Measurements from ENCODE around the gene CHAD.

Gene CHAD

GRCh38 chr17:50457621-50458020 lies 11.1 kb downstream of the CHAD start:
- Histone ChIP-seq H3K4me2 (ENCODE audit: low read length) (no peak overlapping the region), H3K9ac (ENCODE audit: low read length) (no peak overlapping the region), H3K4ac (ENCODE audit: low read depth, low read length) (no peak overlapping the region), H2BK5ac (ENCODE audit: low read length) (no peak overlapping the region), H4K5ac (ENCODE audit: low read length) (no peak overlapping the region), H2BK120ac (ENCODE audit: low read depth, low read length) (no peak overlapping the region), H3K79me1 (ENCODE audit: low read length) (no peaks in the 10 kb centered on the region), H3K79me2 (ENCODE audit: control insufficient read depth, insufficient read depth, low read length) (no peaks in the 10 kb centered on the region), H4K8ac (ENCODE audit: low read depth, low read length) (no peak overlapping the region), H3K36me3 (ENCODE audit: control insufficient read depth, insufficient read depth, low read length) (no peaks in the 10 kb centered on the region), H3K27ac (ENCODE audit: low read depth, low read length) (no peak overlapping the region), H2BK15ac (replicated peaks; ENCODE audit: low read depth) (no peak overlapping the region), H3K56ac (ENCODE audit: low read length) (no peak overlapping the region), H2AK5ac (ENCODE audit: low read length) (no peak overlapping the region), H3K27me3 (ENCODE audit: insufficient read depth, low read length, poor library complexity) (no peaks in the 10 kb centered on the region), H3K4me1 (ENCODE audit: control insufficient read depth, low read depth, low read length) (no peaks in the 10 kb centered on the region), H3K4me3 (ENCODE audit: low read length) (no peak overlapping the region), H3K18ac (ENCODE audit: low read length) (no peak overlapping the region), H3K23ac (ENCODE audit: low read length) (no peak overlapping the region)
- DNase-seq = no peak
- WGBS (ENCODE audit: extremely low coverage, insufficient coverage, low lambda C conversion rate) = no CpG with 5 or more reads among the region's 4 CpGs

- H2AK5ac ChIP-seq (ENCODE audit: low read length) = no peak overlapping the region
- H3K36me3 ChIP-seq (ENCODE audit: control insufficient read depth, insufficient read depth, low read length) = no peaks in the 10 kb centered on the region
- H2BK15ac ChIP-seq (replicated peaks; ENCODE audit: low read depth) = no peak overlapping the region
- no peak overlapping the region for H4K5ac ChIP-seq (ENCODE audit: low read length)
- no peaks in the 10 kb centered on the region for H3K4me1 ChIP-seq (ENCODE audit: control insufficient read depth, low read depth, low read length)
- no peaks in the 10 kb centered on the region for H3K79me1 ChIP-seq (ENCODE audit: low read length)
- no peak overlapping the region for H4K8ac ChIP-seq (ENCODE audit: low read depth, low read length)
- no peak overlapping the region for H3K4me3 ChIP-seq (ENCODE audit: low read length)
- WGBS (ENCODE audit: extremely low coverage, insufficient coverage, low lambda C conversion rate) = no CpG with 5 or more reads among the region's 3 CpGs
- no peak overlapping the region for H3K4me2 ChIP-seq (ENCODE audit: low read length)
- no peaks in the 10 kb centered on the region for H3K27me3 ChIP-seq (ENCODE audit: insufficient read depth, low read length, poor library complexity)
- H2BK120ac ChIP-seq (ENCODE audit: low read depth, low read length) = no peak overlapping the region
- no peak overlapping the region for H3K27ac ChIP-seq (ENCODE audit: low read depth, low read length)
- no peak for DNase-seq
- no peak overlapping the region for H3K18ac ChIP-seq (ENCODE audit: low read length)
- no peak overlapping the region for H3K9ac ChIP-seq (ENCODE audit: low read length)
- H3K56ac ChIP-seq (ENCODE audit: low read length) = no peak overlapping the region
- no peak overlapping the region for H3K4ac ChIP-seq (ENCODE audit: low read depth, low read length)
- no peak overlapping the region for H2BK5ac ChIP-seq (ENCODE audit: low read length)
- H3K23ac ChIP-seq (ENCODE audit: low read length) = no peak overlapping the region
- no peaks in the 10 kb centered on the region for H3K79me2 ChIP-seq (ENCODE audit: control insufficient read depth, insufficient read depth, low read length)
Measured at GRCh38 chr17:50453901-50454300, 14.8 kb downstream of the CHAD start.

GRCh38 chr17:50452630-50453300 lies 15.9 kb downstream of the CHAD start:
- no peak overlapping the region for H3K4ac ChIP-seq (ENCODE audit: low read depth, low read length)
- H4K5ac ChIP-seq (ENCODE audit: low read length) = no peak overlapping the region
- no peak overlapping the region for H3K27ac ChIP-seq (ENCODE audit: low read depth, low read length)
- H3K27me3 ChIP-seq (ENCODE audit: insufficient read depth, low read length, poor library complexity) = no peaks in the 10 kb centered on the region
- H3K18ac ChIP-seq (ENCODE audit: low read length) = no peak overlapping the region
- no peak overlapping the region for H3K23ac ChIP-seq (ENCODE audit: low read length)
- H3K79me2 ChIP-seq (ENCODE audit: control insufficient read depth, insufficient read depth, low read length) = no peaks in the 10 kb centered on the region
- DNase-seq = no peak
- no peaks in the 10 kb centered on the region for H3K79me1 ChIP-seq (ENCODE audit: low read length)
- WGBS (ENCODE audit: extremely low coverage, insufficient coverage, low lambda C conversion rate) = no CpG with 5 or more reads among the region's 10 CpGs
- H3K36me3 ChIP-seq (ENCODE audit: control insufficient read depth, insufficient read depth, low read length) = no peaks in the 10 kb centered on the region
- no peak overlapping the region for H4K8ac ChIP-seq (ENCODE audit: low read depth, low read length)
- no peak overlapping the region for H2AK5ac ChIP-seq (ENCODE audit: low read length)
- no peak overlapping the region for H2BK120ac ChIP-seq (ENCODE audit: low read depth, low read length)
- H2BK15ac ChIP-seq (replicated peaks; ENCODE audit: low read depth) = no peak overlapping the region
- no peak overlapping the region for H3K4me3 ChIP-seq (ENCODE audit: low read length)
- H3K4me2 ChIP-seq (ENCODE audit: low read length) = no peak overlapping the region
- no peaks in the 10 kb centered on the region for H3K4me1 ChIP-seq (ENCODE audit: control insufficient read depth, low read depth, low read length)
- H2BK5ac ChIP-seq (ENCODE audit: low read length) = no peak overlapping the region
- H3K9ac ChIP-seq (ENCODE audit: low read length) = no peak overlapping the region
- no peak overlapping the region for H3K56ac ChIP-seq (ENCODE audit: low read length)

GRCh38 chr17:50451943-50452629 lies 16.6 kb downstream of the CHAD start:
- Histone ChIP-seq H3K36me3 (ENCODE audit: control insufficient read depth, insufficient read depth, low read length) (no peaks in the 10 kb centered on the region), H3K4ac (ENCODE audit: low read depth, low read length) (no peak overlapping the region), H3K79me1 (ENCODE audit: low read length) (no peaks in the 10 kb centered on the region), H3K4me3 (ENCODE audit: low read length) (no peak overlapping the region), H2BK120ac (ENCODE audit: low read depth, low read length) (no peak overlapping the region), H3K27me3 (ENCODE audit: insufficient read depth, low read length, poor library complexity) (no peaks in the 10 kb centered on the region), H2BK5ac (ENCODE audit: low read length) (no peak overlapping the region), H2AK5ac (ENCODE audit: low read length) (no peak overlapping the region), H3K9ac (ENCODE audit: low read length) (no peak overlapping the region), H3K23ac (ENCODE audit: low read length) (no peak overlapping the region), H3K79me2 (ENCODE audit: control insufficient read depth, insufficient read depth, low read length) (no peaks in the 10 kb centered on the region), H3K4me2 (ENCODE audit: low read length) (no peak overlapping the region), H3K56ac (ENCODE audit: low read length) (no peak overlapping the region), H3K27ac (ENCODE audit: low read depth, low read length) (no peak overlapping the region), H4K5ac (ENCODE audit: low read length) (no peak overlapping the region), H4K8ac (ENCODE audit: low read depth, low read length) (no peak overlapping the region), H2BK15ac (replicated peaks; ENCODE audit: low read depth) (no peak overlapping the region), H3K4me1 (ENCODE audit: control insufficient read depth, low read depth, low read length) (no peaks in the 10 kb centered on the region), H3K18ac (ENCODE audit: low read length) (no peak overlapping the region)
- no peak for DNase-seq
- no CpG with 5 or more reads among the region's 7 CpGs for WGBS (ENCODE audit: extremely low coverage, insufficient coverage, low lambda C conversion rate)

- Histone ChIP-seq H2BK120ac (ENCODE audit: low read depth, low read length) (no peak overlapping the region), H3K4me1 (ENCODE audit: control insufficient read depth, low read depth, low read length) (no peaks in the 10 kb centered on the region), H2AK5ac (ENCODE audit: low read length) (no peak overlapping the region), H3K23ac (ENCODE audit: low read length) (no peak overlapping the region), H2BK5ac (ENCODE audit: low read length) (no peak overlapping the region), H3K36me3 (ENCODE audit: control insufficient read depth, insufficient read depth, low read length) (no peaks in the 10 kb centered on the region), H4K5ac (ENCODE audit: low read length) (no peak overlapping the region), H3K18ac (ENCODE audit: low read length) (no peak overlapping the region), H3K56ac (ENCODE audit: low read length) (no peak overlapping the region), H3K4ac (ENCODE audit: low read depth, low read length) (no peak overlapping the region), H3K9ac (ENCODE audit: low read length) (no peak overlapping the region), H3K4me2 (ENCODE audit: low read length) (no peak overlapping the region), H3K79me1 (ENCODE audit: low read length) (no peaks in the 10 kb centered on the region), H3K27me3 (ENCODE audit: insufficient read depth, low read length, poor library complexity) (no peaks in the 10 kb centered on the region), H3K79me2 (ENCODE audit: control insufficient read depth, insufficient read depth, low read length) (no peaks in the 10 kb centered on the region), H3K4me3 (ENCODE audit: low read length) (no peak overlapping the region), H4K8ac (ENCODE audit: low read depth, low read length) (no peak overlapping the region), H2BK15ac (replicated peaks; ENCODE audit: low read depth) (no peak overlapping the region), H3K27ac (ENCODE audit: low read depth, low read length) (no peak overlapping the region)
- no CpG with 5 or more reads among the region's 2 CpGs for WGBS (ENCODE audit: extremely low coverage, insufficient coverage, low lambda C conversion rate)
- no peak for DNase-seq
Measured at GRCh38 chr17:50448643-50449042, 20.0 kb downstream of the CHAD start.

Measured in mesendoderm (in vitro differentiated cells).